Neural cell (in vitro differentiated cells): ENCODE results near the gene KCNA3.

Experiments
- CTCF ChIP-seq: fragments of 450-650 bp; IDR thresholded peaks from 2 replicates; pipeline ENCODE4 v1.5.1; 2014; ENCODE audit warnings: antibody characterized with exemption, mild to moderate bottlenecking, moderate library complexity; ENCODE audit not compliant: poor library complexity, severe bottlenecking
- EZH2 ChIP-seq: fragments of 200-600, 300-800 bp; shearing (Covaris generic), sonication (generic); IDR thresholded peaks from 2 replicates; pipeline ENCODE4 v1.6.1; 2014; ENCODE audit warnings: antibody characterized with exemption, low read length, borderline replicate concordance, mild to moderate bottlenecking; ENCODE audit not compliant: insufficient read depth, poor library complexity, severe bottlenecking
- MXI1 ChIP-seq: fragments of 450-650 bp; conservative IDR thresholded peaks from 2 replicates; pipeline ENCODE4 v1.6.1; 2014; ENCODE audit warnings: antibody characterized with exemption, mild to moderate bottlenecking; ENCODE audit not compliant: poor library complexity, severe bottlenecking
- POLR2AphosphoS5 ChIP-seq: IDR thresholded peaks from 2 replicates; pipeline ENCODE4 v1.6.1; 2012
- REST ChIP-seq: IDR thresholded peaks from 2 replicates; pipeline ENCODE4 v1.6.1; 2012; ENCODE audit warnings: borderline replicate concordance
- SMC3 ChIP-seq: fragments of 450-650 bp; conservative IDR thresholded peaks from 2 replicates; pipeline ENCODE4 v1.6.1; 2014; ENCODE audit warnings: antibody characterized with exemption, mild to moderate bottlenecking, moderate library complexity; ENCODE audit not compliant: poor library complexity
- TAF1 ChIP-seq: IDR thresholded peaks from 2 replicates; pipeline ENCODE4 v1.6.1; 2012; ENCODE audit warnings: low read depth

- no peak for TF ChIP-seq CTCF
- TF ChIP-seq REST, result no peak
- no peak for TF ChIP-seq TAF1
- TF ChIP-seq MXI1, result no peak
- no peak for TF ChIP-seq POLR2AphosphoS5
- no peak for TF ChIP-seq SMC3
- TF ChIP-seq EZH2, result no peak
These were observed 15.1 kb upstream of the KCNA3 start for GRCh38 chr1:110689868-110690267.
